SU-DHL-6 (cell line): Measurements from ENCODE around the gene TSPAN8.

Source experiments
- H2AFZ ChIP-seq: fragments of 200-600 bp; sonication (generic); 2 replicates; pipeline ENCODE4 v1.6.1; 2014; ENCODE audit warnings: low read depth, mild to moderate bottlenecking, moderate library complexity, mixed read lengths, antibody characterized with exemption, low read length; ENCODE audit not compliant: severe bottlenecking
- H3F3A ChIP-seq: fragments of 200-600 bp; shearing (Covaris generic); 2 replicates; pipeline ENCODE4 v1.6.0; 2016; ENCODE audit warnings: antibody characterized with exemption, mild to moderate bottlenecking; ENCODE audit not compliant: insufficient read depth
- H3K27ac ChIP-seq: fragments of 200-600 bp; sonication (generic); 2 replicates; pipeline ENCODE4 v1.5.1; 2016; ENCODE audit warnings: low read depth, mild to moderate bottlenecking, low read length, moderate library complexity, mixed read lengths
- H3K27me3 ChIP-seq: fragments of 200-600 bp; sonication (generic), shearing (Covaris generic); 2 replicates; pipeline ENCODE4 v1.6.0; 2014; ENCODE audit warnings: mild to moderate bottlenecking, low read length
- H3K36me3 ChIP-seq: fragments of 200-600 bp; sonication (generic); 2 replicates; pipeline ENCODE4 v1.6.1; 2014; ENCODE audit warnings: mild to moderate bottlenecking, low read length, mixed read lengths
- H3K4me2 ChIP-seq: fragments of 300-600, 200-600 bp; shearing (Covaris generic), sonication (generic); 2 replicates; pipeline ENCODE4 v1.6.0; 2014; ENCODE audit warnings: low read length, low read depth, mild to moderate bottlenecking; ENCODE audit not compliant: poor library complexity, severe bottlenecking
- H3K4me3 ChIP-seq: fragments of 200-600 bp; sonication (generic); 2 replicates; pipeline ENCODE4 v1.5.1; 2014; ENCODE audit warnings: antibody characterized with exemption, low read length, mild to moderate bottlenecking, mixed read lengths; ENCODE audit not compliant: insufficient read depth, poor library complexity, severe bottlenecking
- H3K79me2 ChIP-seq: fragments of 200-600 bp; sonication (generic); 2 replicates; pipeline ENCODE4 v1.6.1; 2014; ENCODE audit warnings: mild to moderate bottlenecking, low read length, moderate library complexity; ENCODE audit not compliant: insufficient read depth
- H3K9ac ChIP-seq: fragments of 200-600 bp; sonication (generic); 2 replicates; pipeline ENCODE4 v1.7.0; 2014; ENCODE audit warnings: mild to moderate bottlenecking, low read length
- H3K9me2 ChIP-seq: fragments of 200-600 bp; sonication (generic); replicated peaks from 2 replicates; pipeline ENCODE4 v1.6.1; 2014; ENCODE audit warnings: low read length; ENCODE audit not compliant: insufficient read depth
- H3K9me3 ChIP-seq: fragments of 200-600 bp; sonication (generic); 2 replicates; pipeline ENCODE4 v1.6.1; 2014; ENCODE audit warnings: low read length, mixed read lengths; ENCODE audit not compliant: insufficient read depth
- H4K20me1 ChIP-seq: fragments of 200-600 bp; sonication (generic); 2 replicates; pipeline ENCODE4 v1.6.1; 2014; ENCODE audit warnings: low read depth, mild to moderate bottlenecking, antibody characterized with exemption, low read length, moderate library complexity, mixed read lengths
- CTCF ChIP-seq: fragments of 200-600 bp; sonication (generic); IDR thresholded peaks from one replicate; pipeline ENCODE4 v1.5.1; 2017; ENCODE audit warnings: antibody characterized with exemption, mild to moderate bottlenecking, low read length, moderate library complexity; ENCODE audit not compliant: insufficient read depth, poor library complexity, severe bottlenecking
- EZH2phosphoT487 ChIP-seq: fragments of 200-600 bp; sonication (generic), shearing (Covaris generic); conservative IDR thresholded peaks from 2 replicates; pipeline ENCODE4 v1.6.1; 2018; ENCODE audit warnings: mild to moderate bottlenecking, antibody characterized with exemption, low read length, moderate library complexity, mixed read lengths

TSPAN8 gene

GRCh38 chr12:71161591-71161990, 3.8 kb upstream of the TSPAN8 start:
- Histone ChIP-seq H3K27ac (no peak overlapping the region), H2AFZ (no peak overlapping the region), H3K4me2 (no peak overlapping the region), H3K27me3 (no peaks in the 10 kb centered on the region), H3K9me3 (no peaks in the 10 kb centered on the region), H3K4me3 (no peak overlapping the region), H3K36me3 (no peaks in the 10 kb centered on the region), H4K20me1 (no peaks in the 10 kb centered on the region), H3F3A (no peaks in the 10 kb centered on the region), H3K9me2 (no peaks in the 10 kb centered on the region), H3K9ac (no peak overlapping the region), H3K79me2 (no peaks in the 10 kb centered on the region)
- no peak for TF ChIP-seq EZH2phosphoT487
- TF ChIP-seq CTCF: no peak

- no peak overlapping the region for H3K4me3 ChIP-seq
- no peak for TF ChIP-seq CTCF
- no peak for TF ChIP-seq EZH2phosphoT487
- no peaks in the 10 kb centered on the region for H3K79me2 ChIP-seq
- H3K36me3 ChIP-seq: no peaks in the 10 kb centered on the region
- no peaks in the 10 kb centered on the region for H3K9me3 ChIP-seq
- H3K9ac ChIP-seq: no peak overlapping the region
- H3F3A ChIP-seq: no peaks in the 10 kb centered on the region
- H3K27ac ChIP-seq: no peak overlapping the region
- H2AFZ ChIP-seq: no peak overlapping the region
- no peaks in the 10 kb centered on the region for H3K27me3 ChIP-seq
- H3K9me2 ChIP-seq: no peaks in the 10 kb centered on the region
- H4K20me1 ChIP-seq: no peaks in the 10 kb centered on the region
- H3K4me2 ChIP-seq: no peak overlapping the region
Observed at GRCh38 chr12:71160585-71160984, 2.8 kb upstream of the TSPAN8 start.

- Histone ChIP-seq H3K27me3 (no peaks in the 10 kb centered on the region), H4K20me1 (no peaks in the 10 kb centered on the region), H3K4me3 (no peak overlapping the region), H3K9me2 (no peaks in the 10 kb centered on the region), H3K27ac (no peak overlapping the region), H3F3A (no peaks in the 10 kb centered on the region), H3K9me3 (no peaks in the 10 kb centered on the region), H3K4me2 (no peak overlapping the region), H2AFZ (no peak overlapping the region), H3K9ac (no peak overlapping the region), H3K79me2 (no peaks in the 10 kb centered on the region), H3K36me3 (no peaks in the 10 kb centered on the region)
- no peak for TF ChIP-seq CTCF
- no peak for TF ChIP-seq EZH2phosphoT487
Observed at GRCh38 chr12:71159878-71160277, 2.1 kb upstream of the TSPAN8 start.

- Histone ChIP-seq H4K20me1 (no peaks in the 10 kb centered on the region), H3F3A (no peaks in the 10 kb centered on the region), H3K36me3 (no peaks in the 10 kb centered on the region), H3K4me2 (no peak overlapping the region), H3K27ac (no peak overlapping the region), H3K27me3 (no peaks in the 10 kb centered on the region), H3K9me3 (no peaks in the 10 kb centered on the region), H3K4me3 (no peak overlapping the region), H3K79me2 (no peaks in the 10 kb centered on the region), H2AFZ (no peak overlapping the region), H3K9me2 (no peaks in the 10 kb centered on the region), H3K9ac (no peak overlapping the region)
- TF ChIP-seq EZH2phosphoT487: no peak
- TF ChIP-seq CTCF: no peak
Observed at GRCh38 chr12:71159264-71159663, 1.5 kb upstream of the TSPAN8 start.
